Stimulated activated CD4-positive, alpha-beta T cell treated with anti-CD3 and anti-CD28 coated beads, Interleukin-4, amount 100 ng/mL, for 1 hour (primary cell): ENCODE measurements around the gene PSMG2.
"Not testable (repeated sequence)": the region's sequence is repeated elsewhere in the genome, so short reads cannot be mapped to it uniquely, and the experiment has no call there.

Experiments used
- DNase-seq: peaks from one replicate; pipeline ENCODE4 v3.0.0-alpha.2; 2020

Gene PSMG2

DNA sequence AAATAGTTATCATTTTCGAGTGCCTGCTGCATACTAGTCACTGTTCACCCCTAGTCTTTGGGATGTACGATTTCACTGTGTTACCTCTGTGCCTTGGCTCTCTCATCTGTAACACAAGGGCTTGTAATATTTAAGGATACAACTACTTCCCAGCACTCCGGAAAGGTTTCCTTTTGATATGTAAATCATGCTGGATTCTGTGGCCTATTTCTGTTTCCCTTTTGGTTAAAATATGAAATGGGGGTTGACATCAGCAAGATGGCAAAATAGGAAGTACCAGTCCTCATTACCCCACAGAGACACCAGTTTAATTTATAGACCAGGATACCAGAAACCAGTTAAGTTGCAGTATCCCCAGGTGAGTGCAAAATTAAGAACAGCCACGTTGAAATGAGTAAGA lies 23.5 kb downstream of the PSMG2 start:
- no peak for DNase-seq

GRCh38 chr18:12726774-12727550 lies 24.1 kb downstream of the PSMG2 start:
- peak; percentile 19 for DNase-seq

- no peak for DNase-seq
These were observed 34.5 kb downstream of the PSMG2 start for GRCh38 chr18:12737243-12737902.

DNA sequence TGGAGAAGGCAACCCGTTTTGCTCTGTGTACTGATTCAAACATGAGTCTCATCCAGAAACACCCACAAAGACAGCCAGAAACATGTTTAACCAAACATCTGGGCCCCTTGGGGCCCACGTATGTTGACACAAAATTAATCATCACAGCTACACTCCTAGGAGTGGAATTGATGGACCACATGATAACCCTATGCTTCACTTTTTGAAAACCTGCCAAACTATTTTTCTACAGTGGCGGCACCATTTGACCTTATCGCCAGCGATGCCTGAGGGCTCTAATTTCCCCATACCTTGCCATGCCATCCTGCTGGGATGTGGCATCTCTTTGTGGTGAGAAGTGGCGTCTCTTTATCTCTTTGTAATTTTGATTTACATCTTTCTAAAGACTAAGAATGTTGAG lies 38.5 kb downstream of the PSMG2 start:
- DNase-seq, result no peak

- no peak for DNase-seq
These were observed 39.6 kb downstream of the PSMG2 start for GRCh38 chr18:12742453-12742852.

GRCh38 chr18:12744103-12744502 lies 41.3 kb downstream of the PSMG2 start:
- no peak for DNase-seq

DNA sequence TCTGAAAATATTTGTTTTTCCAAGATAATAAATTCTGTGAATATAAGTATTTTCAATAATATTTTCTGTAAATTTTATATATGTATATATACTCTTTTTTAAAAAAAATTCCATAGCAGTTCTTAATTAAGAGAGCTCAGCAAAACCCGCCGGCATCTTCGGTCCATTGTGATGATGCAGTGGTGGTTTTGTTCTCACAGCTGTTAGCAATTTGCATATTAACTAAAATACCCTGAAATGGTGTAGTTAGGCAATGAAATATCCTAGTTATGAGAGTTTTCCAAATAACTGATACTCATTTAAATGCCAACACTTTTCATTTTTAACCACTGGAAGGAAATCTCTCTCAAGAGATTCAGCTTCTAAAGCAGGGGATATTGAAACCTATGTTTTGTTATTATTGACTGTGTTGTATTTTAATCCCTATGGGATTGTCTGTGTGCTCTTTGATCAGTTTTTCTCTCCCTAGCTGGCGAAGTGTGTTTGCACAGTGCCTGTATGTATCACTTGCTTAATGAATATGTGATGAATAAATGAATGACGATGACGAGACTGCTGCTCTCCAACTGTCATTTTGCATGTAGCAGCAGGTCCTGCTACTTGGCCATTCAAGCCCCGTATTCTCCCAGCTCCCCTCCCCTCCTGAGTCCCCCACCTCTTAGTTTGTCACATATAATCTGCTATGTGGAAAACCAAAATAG lies 42.4 kb downstream of the PSMG2 start:
- no peak for DNase-seq

DNA sequence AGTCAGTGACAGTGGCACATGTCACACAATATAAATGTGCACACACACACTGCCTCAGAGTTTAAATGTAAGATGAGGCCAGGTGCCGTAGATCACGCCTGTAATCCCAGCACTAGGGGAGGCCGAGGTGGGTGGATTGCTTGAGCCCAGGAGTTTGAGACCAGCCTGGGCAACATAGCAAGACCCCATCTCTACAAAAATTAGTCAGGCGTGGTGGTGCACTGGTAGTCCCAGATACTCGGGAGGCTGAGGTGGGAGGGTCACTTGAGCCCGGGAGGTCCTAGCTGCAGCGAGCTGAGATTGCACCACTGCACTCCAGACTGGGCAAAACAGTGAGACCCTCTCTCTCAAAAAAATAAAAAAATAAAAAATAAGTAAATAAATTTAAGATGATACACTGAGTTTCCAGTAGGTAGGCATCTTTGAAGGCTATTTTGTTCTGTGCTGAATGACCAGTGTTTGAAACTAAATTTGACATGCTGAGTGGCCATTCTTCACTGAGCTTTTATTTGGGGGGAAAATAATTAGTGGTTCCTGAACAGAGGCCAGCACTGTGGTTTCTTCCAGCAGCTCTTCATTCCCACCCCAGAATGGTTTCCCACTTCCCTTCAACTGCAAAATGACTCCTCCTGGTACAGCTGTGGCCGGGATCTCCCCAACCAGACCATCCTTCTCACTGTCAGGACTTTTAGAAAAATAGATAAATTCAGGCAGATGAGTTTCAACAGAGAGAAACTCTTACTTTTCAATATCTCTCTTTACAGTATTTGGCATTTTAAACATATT lies 44.9 kb downstream of the PSMG2 start:
- DNase-seq, result no peak

DNA sequence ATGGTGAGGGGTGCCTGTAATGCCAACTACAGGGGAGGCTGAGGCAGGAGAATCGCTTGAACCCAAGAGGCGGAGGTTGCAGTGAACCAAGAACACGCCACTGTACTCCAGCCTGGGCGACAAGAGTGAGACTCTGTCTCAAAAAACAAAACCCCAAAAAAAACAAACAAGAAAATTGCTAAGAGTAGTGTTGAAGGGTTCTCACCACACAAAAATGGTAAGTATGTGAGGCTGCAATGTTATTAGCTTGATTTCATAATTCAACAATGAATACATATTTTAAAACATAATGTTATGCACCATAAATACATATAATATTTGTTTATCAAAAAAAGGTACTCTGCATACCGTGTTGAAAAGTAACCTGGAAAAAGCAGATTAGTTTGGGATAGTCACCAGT lies 45.8 kb downstream of the PSMG2 start:
- no peak for DNase-seq

GRCh38 chr18:12749121-12749520 lies 46.3 kb downstream of the PSMG2 start:
- no peak for DNase-seq

DNA sequence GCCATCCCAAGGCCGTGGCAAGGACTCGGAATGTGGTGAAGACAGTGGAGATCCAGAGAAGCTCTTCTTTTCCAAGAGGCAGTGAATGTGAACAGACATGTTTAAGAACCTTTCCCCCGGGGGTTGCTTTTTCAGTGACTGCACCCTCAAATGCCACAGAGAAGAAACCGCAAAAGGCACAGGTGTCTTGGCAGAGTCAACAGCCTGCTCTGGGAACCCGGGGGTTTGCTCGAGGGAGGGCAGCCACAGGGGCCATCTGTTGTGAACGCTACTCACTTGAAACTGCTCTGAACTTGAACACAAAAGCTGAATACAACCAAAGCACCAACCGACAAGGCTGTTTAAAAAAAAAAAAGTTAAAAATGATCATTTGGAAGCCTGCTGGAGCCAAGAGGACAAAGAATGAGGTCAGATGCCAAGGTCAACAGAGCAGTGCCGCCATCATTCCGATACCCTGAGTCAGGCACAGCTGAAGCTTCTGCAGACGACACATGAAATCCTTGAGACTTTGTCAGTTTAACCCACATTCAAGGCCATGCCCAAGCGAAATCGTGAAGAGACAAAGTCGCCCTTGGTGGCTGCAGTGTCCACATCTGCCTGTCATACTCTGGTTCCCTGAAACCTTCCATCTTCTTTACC lies 47.4 kb downstream of the PSMG2 start:
- DNase-seq, result no peak

DNA sequence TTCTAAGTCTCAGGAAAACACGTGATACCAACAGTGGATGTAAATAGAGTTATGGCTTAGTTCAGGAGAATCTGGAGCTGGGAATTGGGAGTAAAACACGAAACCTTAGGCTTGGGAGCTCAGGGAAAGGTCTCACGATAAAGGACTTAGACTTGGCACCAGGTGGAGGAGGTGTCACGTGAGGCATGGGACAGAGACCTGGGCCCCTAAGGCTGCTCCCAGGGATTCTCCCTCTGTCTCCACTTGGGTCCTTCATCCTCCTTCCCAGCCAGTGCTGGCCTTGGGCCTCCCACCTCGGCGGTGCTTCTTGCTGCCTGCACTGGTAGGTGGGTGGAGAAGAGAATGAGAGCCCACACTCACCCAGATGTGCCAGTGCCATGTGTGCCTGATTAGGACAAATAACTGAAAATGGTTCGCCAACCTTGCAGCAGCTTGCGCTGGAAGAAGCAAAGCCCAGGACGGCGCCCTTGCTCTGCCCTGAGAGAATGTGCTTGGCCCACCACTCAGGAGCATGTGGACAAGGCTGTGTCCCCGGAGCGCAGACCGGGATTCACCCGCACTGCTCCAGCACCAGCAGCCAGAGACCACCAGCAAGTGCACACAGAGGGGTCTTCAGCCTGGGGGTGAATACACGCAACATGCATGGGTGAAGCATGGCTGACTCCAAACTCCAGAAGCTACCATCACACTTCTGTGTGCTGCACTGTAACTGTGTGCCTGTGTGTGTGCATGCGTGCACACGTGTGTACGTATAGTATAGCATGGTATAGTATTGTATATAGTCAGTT lies 48.1 kb downstream of the PSMG2 start:
- DNase-seq, result no peak

DNA sequence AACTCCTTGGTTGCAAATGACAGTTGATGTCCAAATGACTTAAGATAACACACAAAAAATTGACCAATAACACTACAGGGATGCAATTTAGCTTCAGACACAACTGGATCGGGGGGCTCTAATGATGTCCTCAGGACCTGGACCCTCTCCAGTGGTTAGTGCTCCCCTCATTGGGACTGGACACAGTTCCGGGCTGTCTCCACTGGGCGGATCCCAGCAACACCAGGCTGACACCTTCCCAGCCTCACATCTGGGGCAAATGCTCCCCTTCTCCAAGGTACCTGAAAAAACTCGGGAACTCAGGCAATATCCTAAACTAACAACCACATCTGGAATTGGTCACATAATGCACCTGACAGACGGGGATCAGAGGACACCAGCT lies 48.7 kb downstream of the PSMG2 start:
- DNase-seq, result no peak

- no peak for DNase-seq
These were observed 49.0 kb downstream of the PSMG2 start for GRCh38 chr18:12751891-12752290.

DNA sequence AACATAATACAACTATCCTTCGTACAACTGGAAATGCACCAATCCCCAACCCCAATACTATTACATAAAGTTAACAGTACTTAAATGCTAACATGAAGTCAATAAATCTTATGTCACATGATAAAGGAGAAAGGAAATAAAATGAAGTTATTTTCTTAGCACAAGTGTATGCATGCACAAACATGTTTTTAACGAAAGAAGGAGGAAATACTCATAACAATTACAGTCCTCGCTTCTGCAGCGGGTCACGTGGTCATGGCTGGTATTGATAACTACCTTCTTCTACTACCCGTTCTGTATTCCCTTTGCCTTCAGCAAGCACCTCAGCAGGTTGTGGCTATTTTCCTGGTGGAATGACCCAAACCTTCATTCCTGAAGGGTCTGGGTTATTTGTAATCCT lies 51.7 kb downstream of the PSMG2 start:
- no peak for DNase-seq

- DNase-seq, result not testable (repeated sequence)
These were observed 52.8 kb downstream of the PSMG2 start for GRCh38 chr18:12755606-12756005.

DNA sequence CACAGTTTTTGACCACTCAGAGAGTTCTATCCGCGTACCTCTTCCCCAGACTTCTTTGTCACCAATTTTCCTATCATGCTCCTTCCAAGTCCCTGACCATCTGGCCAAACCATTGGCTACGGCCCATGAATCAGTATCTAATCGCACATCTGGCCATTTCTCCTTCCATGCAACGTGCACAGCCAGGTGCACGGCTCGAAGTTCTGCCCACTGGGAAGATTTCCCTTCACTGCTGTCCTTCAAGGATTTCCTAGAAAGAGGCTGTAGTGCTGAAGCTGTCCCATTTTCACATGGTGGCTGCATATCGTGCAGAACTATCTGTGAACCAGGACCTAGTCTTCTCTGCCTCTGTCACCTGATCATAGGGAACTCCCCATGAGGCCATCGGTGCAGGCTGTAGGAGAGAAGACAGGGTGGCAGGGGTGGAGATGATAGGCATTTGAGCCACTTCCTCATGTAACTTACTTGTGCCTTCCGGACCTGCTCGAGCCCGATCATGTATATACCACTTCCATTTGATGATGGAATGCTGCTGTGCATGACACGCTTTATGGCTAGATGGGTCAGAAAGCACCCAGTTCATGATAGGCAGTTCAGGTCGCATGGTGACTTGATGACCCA lies 53.9 kb downstream of the PSMG2 start:
- not testable (repeated sequence) for DNase-seq

GRCh38 chr18:12758566-12758965 lies 55.7 kb downstream of the PSMG2 start:
- not testable (repeated sequence) for DNase-seq

GRCh38 chr18:12765126-12765525 lies 62.3 kb downstream of the PSMG2 start:
- DNase-seq, result no peak

GRCh38 chr18:12765586-12765985 lies 62.7 kb downstream of the PSMG2 start:
- DNase-seq, result no peak

GRCh38 chr18:12766986-12767433 lies 64.2 kb downstream of the PSMG2 start:
- DNase-seq, result no peak
